Inferior parietal cortex (tissue), 1 donor: Measurements from ENCODE around the gene CDK6.

Experiments
- DNase-seq: peaks from one replicate; pipeline ENCODE4 v3.0.0-alpha.2; 2016; ENCODE audit errors: extremely low spot score

Gene CDK6

GRCh38 chr7:92708111-92709042, 128.0 kb downstream of the CDK6 start:
- no peak for DNase-seq

DNA sequence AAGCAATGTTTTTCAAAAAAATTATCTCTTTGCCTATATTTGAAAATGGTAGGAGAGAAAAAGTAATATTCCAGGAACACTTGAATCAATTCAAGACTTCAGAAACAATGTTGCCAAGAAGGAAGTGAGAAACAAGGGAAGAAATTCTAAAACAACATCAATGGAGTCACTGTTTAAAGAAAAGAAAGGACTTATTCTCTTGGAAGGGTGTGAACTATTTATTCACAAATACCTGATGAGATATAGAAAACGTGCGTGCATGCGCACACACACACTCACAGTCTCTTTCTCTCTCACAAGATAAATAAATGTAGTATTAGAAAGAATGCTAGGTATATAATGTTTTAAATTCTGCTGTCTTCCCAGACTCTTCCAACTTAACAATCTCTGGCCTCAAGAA, 128.9 kb downstream of the CDK6 start:
- no peak for DNase-seq

- DNase-seq = no peak
Observed at GRCh38 chr7:92706563-92706962, 129.8 kb downstream of the CDK6 start.

GRCh38 chr7:92705831-92706230, 130.5 kb downstream of the CDK6 start:
- DNase-seq = no peak

DNA sequence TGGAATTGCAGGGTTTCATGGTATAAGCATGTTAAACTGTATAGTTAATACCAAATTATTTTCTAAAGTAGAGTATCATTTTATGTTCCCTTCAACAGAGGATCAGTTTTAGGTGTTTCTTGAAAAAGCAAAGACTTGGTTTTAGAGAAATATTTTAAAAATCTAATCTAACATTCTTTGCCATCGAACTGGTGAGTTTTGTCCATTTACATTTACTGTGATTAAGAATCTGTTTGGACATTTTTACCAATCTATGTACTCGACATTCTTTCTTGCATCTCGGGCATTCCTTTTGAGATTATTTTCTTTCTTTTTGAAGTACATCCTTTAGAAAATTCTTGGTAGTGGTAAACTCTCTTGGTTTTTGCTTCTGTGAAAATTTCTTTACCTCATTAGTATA, 131.5 kb downstream of the CDK6 start:
- no peak for DNase-seq

DNA sequence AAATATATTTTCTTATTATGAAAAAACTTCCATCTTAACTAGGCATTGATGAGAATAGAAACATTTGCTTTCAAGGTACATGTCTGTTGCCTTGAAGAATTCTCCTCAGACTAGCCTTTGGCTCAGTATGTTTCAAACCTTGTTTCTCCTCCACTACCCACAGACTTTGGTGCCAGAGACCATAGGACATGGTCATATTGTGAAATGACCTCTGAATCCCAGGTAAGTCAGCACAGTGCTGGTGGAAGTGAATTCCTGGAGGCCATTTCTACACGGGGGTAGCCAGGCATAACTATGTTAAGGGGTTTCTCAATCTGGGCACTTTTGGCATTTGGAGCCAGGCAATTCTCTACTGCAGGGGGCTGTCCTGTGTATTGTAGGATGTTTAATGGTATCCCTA, 133.8 kb downstream of the CDK6 start:
- no peak for DNase-seq

DNA sequence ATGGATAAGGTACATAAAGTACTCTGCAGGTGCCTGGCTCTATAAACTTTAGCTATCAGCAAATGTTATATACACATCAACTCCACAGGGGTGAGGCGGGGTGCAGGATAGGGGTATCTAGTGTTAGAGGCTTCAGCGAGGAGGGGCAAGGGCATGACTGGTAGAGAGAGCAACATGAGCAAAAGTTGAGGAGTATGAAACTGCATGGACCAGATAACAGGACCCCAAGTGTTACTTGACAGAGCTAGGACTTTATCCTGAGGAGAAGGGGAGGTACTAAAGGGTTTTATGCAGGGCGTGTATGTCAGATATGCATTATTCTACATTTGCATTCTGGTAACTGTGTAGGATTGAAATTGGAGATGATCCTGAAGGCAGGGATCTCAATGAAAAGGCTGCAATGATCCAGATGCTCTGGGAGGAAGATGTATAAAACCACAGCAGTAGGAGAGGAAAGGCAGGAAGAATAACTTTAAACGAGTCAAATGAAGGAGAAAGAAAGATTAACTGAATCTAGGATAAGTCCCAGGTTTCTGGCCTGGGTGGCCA, 136.3 kb downstream of the CDK6 start:
- DNase-seq = no peak

- DNase-seq = no peak
Observed at GRCh38 chr7:92699560-92699959, 136.8 kb downstream of the CDK6 start.

- DNase-seq = peak; percentile 68
Observed at GRCh38 chr7:92698237-92698841, 138.0 kb downstream of the CDK6 start.

DNA sequence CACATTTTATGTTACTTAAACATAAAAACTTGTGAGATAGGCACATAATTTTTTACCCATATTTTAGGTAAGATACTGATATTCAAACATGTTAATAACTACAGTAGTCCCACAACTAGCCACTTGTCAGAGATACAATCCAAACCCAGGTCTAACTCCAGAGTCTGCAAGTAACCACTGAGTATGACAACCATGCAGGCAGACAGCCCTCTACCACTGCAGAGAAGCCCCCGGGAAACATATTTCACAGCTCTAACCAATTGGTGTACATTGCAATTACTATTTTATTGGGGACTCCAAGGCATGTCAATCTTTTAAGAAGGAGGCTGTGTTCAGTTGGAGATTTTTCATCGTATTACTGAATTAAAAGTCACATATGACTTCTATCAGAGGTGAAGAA, 139.0 kb downstream of the CDK6 start:
- no peak for DNase-seq

- no peak for DNase-seq
Observed at GRCh38 chr7:92697012-92697411, 139.4 kb downstream of the CDK6 start.

DNA sequence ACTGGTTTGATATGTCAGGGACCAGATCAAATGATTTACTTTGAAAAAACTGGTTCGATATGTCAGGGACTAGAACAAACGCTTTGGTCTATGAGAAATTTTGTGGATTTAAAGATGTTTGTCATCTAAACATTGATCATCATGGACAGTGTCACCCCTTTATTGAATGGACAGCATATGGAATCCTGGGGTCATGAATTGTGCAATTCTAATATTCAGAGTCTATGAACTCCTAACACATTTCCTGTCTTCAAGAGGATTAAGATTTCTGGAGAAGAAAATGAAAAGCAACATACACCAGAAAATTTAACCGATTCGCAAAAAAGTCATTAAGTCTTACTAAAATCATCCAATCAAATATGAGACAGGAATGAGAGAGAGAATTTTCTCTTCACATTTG, 139.8 kb downstream of the CDK6 start:
- DNase-seq = no peak

DNA sequence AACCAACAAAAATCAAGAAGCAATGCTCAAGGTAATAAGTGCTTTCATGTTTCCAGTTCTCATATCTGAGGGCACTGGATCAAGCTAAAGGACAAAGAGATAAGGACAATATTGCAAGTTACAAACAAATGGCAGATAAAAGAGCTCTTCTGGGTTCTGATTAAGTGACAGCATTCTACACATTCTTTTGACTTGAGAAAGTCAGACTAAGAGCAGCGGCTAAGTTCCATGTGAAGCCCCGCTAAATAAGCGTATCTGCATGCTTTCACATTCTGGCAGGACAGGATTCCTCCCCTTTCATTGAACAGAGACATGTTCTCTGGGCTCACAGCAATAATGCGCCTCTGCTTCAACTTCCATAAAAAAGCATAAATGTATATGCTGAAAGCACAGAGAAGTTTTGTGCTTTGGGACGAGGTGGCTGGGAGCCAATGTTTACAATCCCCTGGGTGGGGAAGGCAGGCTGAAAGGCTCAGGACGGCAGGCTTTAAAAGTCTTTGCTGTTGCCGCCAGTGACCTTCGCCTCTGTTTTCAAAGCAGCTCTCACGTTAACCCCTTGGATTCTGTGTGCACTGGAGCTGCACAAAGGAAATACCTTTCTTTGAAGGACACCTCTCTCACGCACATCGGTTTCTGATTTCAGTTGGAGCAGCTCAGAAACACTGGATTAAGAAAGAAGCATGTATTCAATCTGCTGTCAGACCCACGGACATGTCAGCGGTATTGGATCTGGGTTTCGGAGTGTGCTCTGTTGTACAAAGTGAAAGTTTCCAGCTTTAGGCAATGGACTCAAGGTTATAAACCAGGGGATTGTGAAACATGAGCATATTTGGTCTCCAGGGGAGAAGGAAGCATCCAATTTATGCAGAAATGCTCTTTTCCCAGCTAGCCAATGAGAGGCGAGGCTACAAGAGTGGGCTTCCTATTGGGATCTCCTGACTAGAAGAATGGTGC, 140.8 kb downstream of the CDK6 start:
- no peak for DNase-seq

- no peak for DNase-seq
Observed at GRCh38 chr7:92694211-92694610, 142.2 kb downstream of the CDK6 start.

GRCh38 chr7:92693519-92693918, 142.9 kb downstream of the CDK6 start:
- DNase-seq = no peak

DNA sequence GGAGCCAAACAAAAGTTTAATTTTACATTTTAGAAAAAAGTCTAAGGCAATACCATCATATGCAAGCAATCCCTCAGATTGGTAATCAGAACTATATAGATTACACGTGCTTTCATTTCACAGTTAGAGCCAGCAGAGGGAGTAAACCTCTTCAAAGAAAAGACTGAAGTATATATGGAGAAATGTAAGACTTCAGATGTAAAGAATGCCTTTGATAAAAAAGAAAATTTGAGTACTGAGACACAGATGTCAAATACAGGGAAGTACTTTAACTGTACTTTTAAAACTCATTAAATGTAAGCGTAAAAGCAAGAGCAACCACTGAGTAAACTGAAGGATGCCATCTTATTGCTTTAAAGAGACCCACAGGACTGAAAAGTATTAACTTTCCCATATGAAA, 144.8 kb downstream of the CDK6 start:
- peak; percentile 75 for DNase-seq

DNA sequence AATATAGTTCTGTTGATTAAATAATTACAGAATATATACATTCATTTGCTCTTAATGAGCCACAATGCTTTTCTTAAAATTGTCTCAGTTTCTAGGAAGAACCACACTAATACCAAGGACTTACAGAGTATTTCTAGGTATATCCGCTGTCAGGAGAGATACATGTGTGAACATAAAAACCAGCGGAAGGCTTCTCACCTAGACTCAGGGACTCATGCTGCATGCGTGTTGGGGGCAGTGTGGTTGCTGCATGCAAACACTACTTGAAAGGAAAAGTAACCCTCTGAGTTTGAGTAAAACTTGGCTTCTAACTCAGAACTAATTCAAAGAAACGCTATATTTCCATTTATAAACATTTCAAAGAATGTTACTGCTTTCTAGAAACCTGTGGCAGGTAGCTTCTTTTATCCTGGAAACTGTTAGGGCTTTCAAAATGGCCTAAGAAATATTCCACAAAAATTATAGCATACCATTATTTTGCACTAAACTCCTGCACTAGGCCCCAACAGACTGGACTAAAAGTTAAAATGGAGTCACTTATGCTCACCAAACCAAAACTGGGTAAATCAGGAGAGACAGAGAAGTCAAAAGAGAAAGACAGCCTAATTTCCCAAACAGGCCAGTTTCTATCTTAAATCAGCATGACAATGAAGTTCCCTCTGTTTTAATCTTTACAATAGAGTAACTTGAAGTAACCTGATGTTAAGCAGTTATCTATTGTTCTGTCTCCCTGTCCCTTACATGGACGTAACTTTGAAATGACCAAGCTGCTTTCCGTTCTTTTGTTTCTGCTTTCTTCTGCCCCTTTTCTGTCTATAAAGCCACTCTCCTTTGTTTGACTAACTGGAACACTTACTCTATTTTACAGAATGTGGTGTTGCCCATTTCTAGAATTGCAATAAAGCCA, 151.0 kb downstream of the CDK6 start:
- DNase-seq = no peak

DNA sequence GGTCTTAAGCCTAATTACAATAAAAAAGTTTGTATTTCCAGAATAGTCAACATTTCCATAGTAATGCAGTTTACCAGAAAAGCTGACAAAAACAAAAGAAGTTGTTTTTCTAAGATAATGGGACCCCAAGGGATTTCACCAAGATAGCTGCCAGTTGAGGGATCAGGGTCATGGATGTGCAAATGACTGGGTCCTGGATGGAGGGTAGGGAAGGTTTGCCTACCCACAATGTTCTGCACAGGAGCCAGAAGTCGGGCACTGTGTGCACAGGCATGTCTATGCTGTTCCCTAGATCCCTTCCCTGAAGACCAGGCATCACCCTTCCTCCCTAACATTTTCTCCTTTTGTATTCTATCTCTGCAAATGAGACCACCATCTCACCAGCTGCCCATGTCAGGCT, 152.1 kb downstream of the CDK6 start:
- no peak for DNase-seq

GRCh38 chr7:92682903-92683539, 153.4 kb downstream of the CDK6 start:
- DNase-seq = peak; percentile 13

DNA sequence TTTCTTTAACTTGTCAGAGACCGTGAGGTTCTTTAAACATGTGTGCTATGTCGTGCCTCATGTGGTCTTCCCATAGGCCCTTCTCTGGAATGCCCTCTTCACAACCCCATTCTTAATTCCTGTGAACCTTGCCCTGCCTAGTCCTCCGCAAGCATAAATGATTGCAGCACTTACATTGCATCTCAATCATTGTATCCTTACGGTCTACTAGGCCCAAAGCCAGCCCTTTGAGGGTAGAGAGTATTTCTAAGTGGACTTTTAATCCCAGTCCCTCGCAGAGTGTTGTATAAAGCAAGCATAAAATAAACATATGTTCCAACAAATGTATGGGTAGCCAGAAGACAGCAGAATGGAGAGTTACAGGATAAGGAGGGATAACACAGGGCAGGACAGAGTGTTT, 154.0 kb downstream of the CDK6 start:
- DNase-seq = no peak
